ENCODE results near the gene LRRC56. TPM values are rescaled to one million over a fixed set of nuclear protein-coding genes. Genes with fewer than 3 reads are reported as not detected.

LRRC56 gene
- polyA plus RNA-seq, 6 donors from 2014 or later = 0.66 to 1.6 (median 0.92) TPM; not detected in 1

DNA sequence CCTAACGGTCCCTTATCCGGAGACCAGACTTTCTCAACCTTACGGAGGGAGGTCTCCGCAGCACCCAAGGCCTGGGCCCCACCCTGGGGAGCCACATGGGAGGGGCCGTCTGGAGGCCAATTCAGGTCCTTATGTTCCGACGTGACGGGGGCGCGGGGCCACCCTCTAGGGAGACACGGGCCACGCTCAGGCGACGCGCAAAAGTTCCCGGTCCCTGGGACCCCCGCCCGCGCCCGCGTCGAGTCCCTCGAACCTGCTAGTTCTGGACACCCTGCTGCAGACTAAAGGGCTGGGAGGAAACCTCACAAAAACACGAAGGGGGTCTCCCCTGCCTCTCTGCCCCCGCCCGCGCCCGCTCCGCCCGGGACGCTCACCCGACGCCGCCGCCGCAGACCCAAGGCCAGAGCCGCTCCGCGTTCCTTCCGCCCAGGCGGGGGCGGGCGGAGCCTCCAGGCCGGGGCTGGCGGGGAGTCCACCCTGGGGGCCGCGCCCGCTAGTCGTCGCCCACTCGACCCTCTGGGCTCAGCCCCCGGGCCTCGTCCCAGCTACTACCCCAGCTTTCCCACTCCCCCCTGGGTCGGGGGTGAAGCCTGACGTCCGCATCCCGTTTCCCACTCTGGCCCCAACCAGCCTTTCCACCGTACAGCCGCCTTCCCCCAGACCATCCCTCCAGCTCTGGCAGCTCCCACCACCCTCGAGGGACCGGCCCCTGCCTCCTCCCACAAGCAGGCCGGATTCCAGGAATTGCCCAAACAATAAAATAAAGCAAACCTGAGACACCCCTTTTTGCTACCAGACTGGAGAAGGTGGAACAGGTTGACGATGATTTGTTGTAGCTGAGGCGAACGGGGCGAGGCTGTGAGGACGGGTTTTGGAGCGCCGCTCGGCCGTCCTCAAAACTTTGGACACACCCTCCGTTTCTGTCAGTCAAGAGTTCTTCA is 33.0 kb upstream of the LRRC56 start:
- Mint-ChIP-seq H3K4me3 (peak overlapping the region in 7 of 8 donors; percentile 3 to 99 (median 83)), H3K27ac (peak overlapping the region in 5 of 6 donors; percentile 9 to 91 (median 51)), H3K27me3 (peaks cover 0 to 7% (median 0%) of the 10 kb centered on the region in 3 donors), H3K4me1 (peaks cover 0 to 36% (median 30%) of the 10 kb centered on the region in 3 donors), H3K9me3 (no peaks in the 10 kb centered on the region), H3K36me3 (no peaks in the 10 kb centered on the region)
- DNase-seq (no peak), ATAC-seq (ENCODE audit: low read depth in 2 of 2) (no peak)

GRCh38 chr11:504994-505344 is 32.4 kb upstream of the LRRC56 start:
- H3K9me3 Mint-ChIP-seq = no peaks in the 10 kb centered on the region
- peak overlapping the region in 5 of 6 donors; percentile 9 to 100 (median 81) for H3K27ac Mint-ChIP-seq
- H3K36me3 Mint-ChIP-seq = peaks cover 0 to 3% of the 10 kb centered on the region in 2 donors
- ATAC-seq (ENCODE audit: low read depth in 2 of 2) (no peak), DNase-seq (no peak)
- peaks cover 0 to 36% (median 32%) of the 10 kb centered on the region in 3 donors for H3K4me1 Mint-ChIP-seq
- H3K27me3 Mint-ChIP-seq = peaks cover 0 to 7% (median 0%) of the 10 kb centered on the region in 3 donors
- H3K4me3 Mint-ChIP-seq = peak overlapping the region; percentile 3 to 100 (median 97)

DNA sequence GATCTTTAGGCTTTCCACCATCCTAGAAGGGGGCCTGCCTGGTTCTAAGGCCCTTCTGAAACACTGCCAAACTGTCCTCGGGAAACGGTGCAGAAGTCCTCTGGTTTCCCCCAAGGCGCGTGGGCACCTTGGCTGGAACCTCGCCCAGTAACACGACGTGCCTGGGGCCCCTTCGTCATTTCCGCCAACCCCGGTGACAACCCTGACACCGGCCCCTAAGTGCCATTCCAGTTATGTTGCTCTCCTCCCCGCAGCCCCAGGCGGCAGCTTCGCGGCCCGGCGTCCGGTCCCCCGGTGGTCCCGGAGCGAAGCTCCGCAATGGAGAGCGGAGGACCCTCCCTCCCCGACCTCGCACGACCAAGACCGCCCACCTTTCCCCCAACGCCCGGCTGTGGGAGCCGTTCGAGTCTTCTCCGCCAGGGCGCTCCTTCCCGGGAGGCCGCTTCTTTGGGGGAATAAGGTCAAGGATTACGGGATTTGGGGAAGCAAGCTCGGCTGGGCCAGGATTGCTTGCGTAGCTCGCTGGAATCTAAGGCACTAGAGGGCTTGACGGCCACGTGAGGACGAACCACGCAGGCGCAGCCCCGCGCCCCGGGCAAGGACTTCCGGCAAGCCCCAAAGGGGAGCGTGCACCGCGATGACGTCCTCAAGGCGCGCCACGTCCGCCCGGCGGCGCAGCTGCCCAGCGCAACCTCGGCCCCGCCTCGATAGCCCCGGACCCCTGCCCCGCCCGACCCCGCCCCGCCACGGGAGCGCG is 30.9 kb upstream of the LRRC56 start:
- peak overlapping the region; percentile 99 to 100 (median 100) for H3K27ac Mint-ChIP-seq
- H3K36me3 Mint-ChIP-seq = peaks cover 0 to 4% of the 10 kb centered on the region in 2 donors
- ATAC-seq (ENCODE audit: low read depth in 2 of 2) = peak; percentile 73 to 76

GRCh38 chr11:506995-507726 is 30.2 kb upstream of the LRRC56 start, which contains the start of gene RNH1:
TSS of gene RNH1 (minus strand) at chr11:507242. CDS start at chr11:502162, 5,080 bp downstream.
- H3K4me3 Mint-ChIP-seq = peak within 1 kb of the TSS; percentile 87 to 100 (median 98)

More for the DNA sequence above, 30.9 kb upstream of the LRRC56 start:
- DNase-seq = peak; percentile 99
- H3K9me3 Mint-ChIP-seq = no peaks in the 10 kb centered on the region
- peaks cover 0 to 7% (median 0%) of the 10 kb centered on the region in 3 donors for H3K27me3 Mint-ChIP-seq
- peaks cover 0 to 30% (median 27%) of the 10 kb centered on the region in 3 donors for H3K4me1 Mint-ChIP-seq
- peak overlapping the region; percentile 87 to 100 (median 98) for H3K4me3 Mint-ChIP-seq

GRCh38 chr11:507727-508515 is 29.4 kb upstream of the LRRC56 start:
- Mint-ChIP-seq H3K9me3 (no peaks in the 10 kb centered on the region), H3K36me3 (peaks cover 0 to 4% of the 10 kb centered on the region in 2 donors), H3K4me3 (peak overlapping the region; percentile 57 to 98 (median 78)), H3K27me3 (peaks cover 0 to 7% (median 0%) of the 10 kb centered on the region in 3 donors), H3K4me1 (peaks cover 0 to 32% (median 26%) of the 10 kb centered on the region in 3 donors), H3K27ac (peak overlapping the region in 3 of 6 donors; percentile 62 to 89 (median 75))
- no peak for ATAC-seq (ENCODE audit: low read depth in 2 of 2)
- DNase-seq = no peak

More at GRCh38 chr11:506995-507726, 30.2 kb upstream of the LRRC56 start, which contains the start of gene RNH1:
- Mint-ChIP-seq H3K4me1 (peaks cover 0 to 29% (median 26%) of the 10 kb centered on the region in 3 donors), H3K36me3 (peaks cover 0 to 4% of the 10 kb centered on the region in 2 donors), H3K27ac (peak within 1 kb of the TSS; percentile 99 to 100 (median 100)), H3K9me3 (no peaks in the 10 kb centered on the region), H3K27me3 (peaks cover 0 to 7% (median 0%) of the 10 kb centered on the region in 3 donors)
- peak; percentile 62 to 65 for ATAC-seq (ENCODE audit: low read depth in 2 of 2)
- peak; percentile 96 for DNase-seq

DNA sequence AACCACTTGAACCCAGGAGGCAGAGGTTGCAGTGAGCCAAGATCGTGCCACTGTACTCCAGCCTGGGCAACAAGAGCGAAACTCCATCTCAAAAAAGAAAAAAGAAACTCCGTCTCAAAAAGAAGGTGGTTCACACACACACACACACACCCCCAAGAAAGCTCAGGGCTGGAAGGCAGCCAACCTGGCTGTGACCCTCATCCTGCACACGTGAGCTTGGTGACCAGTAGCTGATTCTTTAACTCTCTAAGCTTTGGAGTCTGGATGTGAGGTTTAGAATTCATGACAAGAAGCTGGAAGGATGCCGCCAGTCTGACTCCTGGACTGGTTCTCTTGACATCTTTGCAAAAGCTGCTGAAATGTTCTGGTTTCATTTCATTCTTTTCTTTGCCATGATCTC is 28.4 kb upstream of the LRRC56 start:
- no peaks in the 10 kb centered on the region for H3K9me3 Mint-ChIP-seq
- H3K36me3 Mint-ChIP-seq = peaks cover 0 to 4% of the 10 kb centered on the region in 2 donors
- H3K27ac Mint-ChIP-seq = peak overlapping the region in 1 of 6 donors; percentile 82
- peaks cover 0 to 7% (median 0%) of the 10 kb centered on the region in 3 donors for H3K27me3 Mint-ChIP-seq
- peak overlapping the region in 7 of 8 donors; percentile 19 to 73 (median 40) for H3K4me3 Mint-ChIP-seq
- peaks cover 0 to 29% (median 26%) of the 10 kb centered on the region in 3 donors for H3K4me1 Mint-ChIP-seq
- DNase-seq = no peak
- no peak for ATAC-seq (ENCODE audit: low read depth in 2 of 2)

GRCh38 chr11:512761-513595 is 24.3 kb upstream of the LRRC56 start:
- ATAC-seq (ENCODE audit: low read depth in 2 of 2) = no peak
- H3K4me3 Mint-ChIP-seq = peak overlapping the region in 1 of 8 donors; percentile 0
- H3K9me3 Mint-ChIP-seq = peaks cover 0 to 16% (median 5%) of the 10 kb centered on the region in 7 donors
- no peak for DNase-seq
- peaks cover 0 to 8% of the 10 kb centered on the region in 2 donors for H3K36me3 Mint-ChIP-seq
- H3K4me1 Mint-ChIP-seq = peaks cover 0 to 15% (median 3%) of the 10 kb centered on the region in 3 donors
- peak overlapping the region in 3 of 6 donors; percentile 26 to 67 (median 53) for H3K27ac Mint-ChIP-seq
- H3K27me3 Mint-ChIP-seq = no peaks in the 10 kb centered on the region

DNA sequence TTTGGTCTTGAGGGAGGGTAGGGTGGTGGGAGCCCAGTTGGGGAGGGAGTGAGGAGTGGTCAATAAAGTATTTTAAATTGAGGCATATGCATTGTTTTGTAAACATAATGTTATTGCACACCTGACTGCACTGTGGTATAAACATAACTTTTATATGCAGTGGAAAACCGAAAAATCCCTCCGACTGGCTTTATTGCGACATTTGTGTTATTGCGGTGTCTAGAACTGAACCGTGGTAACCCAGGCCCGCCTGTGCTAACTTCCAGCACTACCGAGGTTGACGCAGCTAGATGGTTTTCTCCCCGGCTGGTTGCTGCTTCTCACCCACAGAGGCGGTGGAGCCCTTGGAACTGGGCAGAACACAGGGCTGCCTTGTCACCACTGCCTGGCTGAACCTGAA is 22.7 kb upstream of the LRRC56 start:
- Mint-ChIP-seq H3K27ac (peak overlapping the region in 1 of 6 donors; percentile 49), H3K9me3 (peaks cover 0 to 16% (median 5%) of the 10 kb centered on the region in 7 donors), H3K36me3 (peaks cover 0 to 8% of the 10 kb centered on the region in 2 donors), H3K4me1 (peaks cover 3 to 14% (median 5%) of the 10 kb centered on the region in 3 donors), H3K4me3 (peak overlapping the region in 1 of 8 donors; percentile 57), H3K27me3 (no peaks in the 10 kb centered on the region)
- no peak for DNase-seq
- ATAC-seq (ENCODE audit: low read depth in 2 of 2) = no peak

DNA sequence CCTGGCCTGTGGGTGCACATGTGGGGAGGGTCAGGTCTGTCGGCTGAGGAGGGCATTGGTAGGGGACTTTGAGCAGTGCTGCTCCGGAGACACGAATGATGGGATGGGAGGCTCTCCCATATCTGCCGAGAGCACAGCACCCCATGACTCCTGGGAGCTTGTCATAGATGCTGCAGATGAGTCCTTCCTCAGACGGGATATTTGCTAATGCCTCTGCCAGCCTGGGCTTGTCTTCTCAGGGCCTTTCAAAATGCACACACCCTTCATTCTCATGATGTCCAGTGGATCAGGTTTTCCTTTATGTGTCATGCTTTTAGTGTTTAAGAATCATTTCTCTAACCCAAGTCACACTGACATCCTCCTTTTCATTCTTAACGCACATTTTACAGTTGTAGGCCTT is 22.2 kb upstream of the LRRC56 start:
- Mint-ChIP-seq H3K4me3 (peak overlapping the region in 2 of 8 donors; percentile 57 to 75), H3K4me1 (peaks cover 3 to 12% (median 5%) of the 10 kb centered on the region in 3 donors), H3K36me3 (peaks cover 0 to 4% of the 10 kb centered on the region in 2 donors), H3K9me3 (peaks cover 0 to 16% (median 5%) of the 10 kb centered on the region in 7 donors), H3K27ac (peak overlapping the region in 2 of 6 donors; percentile 23 to 79), H3K27me3 (no peaks in the 10 kb centered on the region)
- DNase-seq (no peak), ATAC-seq (ENCODE audit: low read depth in 2 of 2) (no peak)

DNA sequence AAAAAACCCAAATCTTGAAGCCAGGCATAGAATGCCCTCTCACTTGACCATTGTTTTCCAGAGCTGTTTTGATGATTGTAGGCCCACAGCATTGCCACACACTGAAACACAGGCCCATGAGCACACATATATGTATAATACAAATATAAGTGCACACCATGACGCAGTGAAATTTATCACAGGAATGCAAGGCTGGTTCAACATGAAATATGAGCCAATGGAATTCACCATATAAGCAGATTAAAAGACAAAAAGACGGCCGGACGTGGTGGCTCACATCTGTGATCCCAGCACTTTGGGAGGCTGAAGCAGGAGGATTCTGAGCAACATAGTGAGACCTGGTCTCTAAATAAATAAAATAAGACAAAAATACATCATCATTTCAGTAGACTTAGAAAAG is 20.9 kb upstream of the LRRC56 start:
- peak overlapping the region in 1 of 8 donors; percentile 31 for H3K4me3 Mint-ChIP-seq
- no peak for DNase-seq
- no peak for ATAC-seq (ENCODE audit: low read depth in 2 of 2)
- H3K9me3 Mint-ChIP-seq = peaks cover 0 to 16% (median 5%) of the 10 kb centered on the region in 7 donors
- peak overlapping the region in 2 of 6 donors; percentile 30 to 49 for H3K27ac Mint-ChIP-seq
- peaks cover 3 to 12% (median 5%) of the 10 kb centered on the region in 3 donors for H3K4me1 Mint-ChIP-seq
- peaks cover 0 to 4% of the 10 kb centered on the region in 2 donors for H3K36me3 Mint-ChIP-seq
- no peaks in the 10 kb centered on the region for H3K27me3 Mint-ChIP-seq

Data from naive B cell (primary cell).